A549 (cell line): ENCODE data around the gene ZBTB46. TPM values are rescaled to one million over a fixed set of nuclear protein-coding genes. Genes with fewer than 3 reads are reported as not detected.

ENCODE experiments used
- ATAC-seq, 2 experiments: fragments of 200-7000 bp in 1 of 2; fragments of >200 bp in 1 of 2; cut with Nextera tagmentation in 1 of 2; cut with Tn5 transposase in 1 of 2; 3 replicates each; pipeline versions ENCODE4 v1.8.0 to v1.9.1; 2018 to 2020; ENCODE audit warnings: mild to moderate bottlenecking in 1 of 2, moderate library complexity in 1 of 2
- CTCF ChIA-PET: fragments of 300-600 bp; sonication (Branson Sonifier 250); formaldehyde crosslinking; extraction: SDS; loops from one replicate; lab custom pipeline; 2021; ENCODE audit warnings: antibody characterized with exemption, inconsistent platforms; lab: Yijun Ruan, JAX
- POLR2A ChIA-PET: fragments of 350-600 bp; formaldehyde crosslinking; extraction: SDS; loops from one replicate; lab custom pipeline; 2021; ENCODE audit warnings: antibody characterized with exemption, inconsistent platforms; lab: Yijun Ruan, JAX
- DNase-seq, 2 experiments: peaks; one replicate each; pipeline versions ENCODE4 v3.0.0 to v3.0.0-alpha.2; 2011 to 2016; ENCODE audit warnings: low read depth in 1 of 2, low spot score in 1 of 2
- FAIRE-seq: peaks from 2 replicates; lab custom pipeline; 2011; peaks lifted over from hg19 to GRCh38; lab: Jason Lieb, UNC
- H3K27ac ChIP-seq, 2 experiments: fragments of >200 bp; sonication (Bioruptor Twin); formaldehyde crosslinking; 3 replicates each; pipeline ENCODE4 v1.5.1; 2016 to 2017
- H3K4me1 ChIP-seq: fragments of >200 bp; sonication (Bioruptor Twin); formaldehyde crosslinking; 3 replicates; pipeline ENCODE4 v1.6.1; 2016
- H3K4me2 ChIP-seq: fragments of >200 bp; sonication (Bioruptor Twin); formaldehyde crosslinking; 3 replicates; pipeline ENCODE4 v1.6.1; 2016
- H3K4me3 ChIP-seq: fragments of >200 bp; sonication (Bioruptor Twin); formaldehyde crosslinking; 3 replicates; pipeline ENCODE4 v1.5.1; 2016
- H3K9me3 ChIP-seq: fragments of >200 bp; sonication (Bioruptor Twin); formaldehyde crosslinking; 3 replicates; pipeline ENCODE4 v1.6.1; 2016
- BHLHE40 ChIP-seq: IDR thresholded peaks from 2 replicates; pipeline ENCODE4 v1.6.1; 2012; ENCODE audit warnings: low read depth, low read length, inconsistent platforms
- CHD2 ChIP-seq: fragments of 150-350 bp; IDR thresholded peaks from 2 replicates; pipeline ENCODE4 v1.6.1; 2014; ENCODE audit warnings: low read length; ENCODE audit not compliant: partially characterized antibody
- E2F6 ChIP-seq: IDR thresholded peaks from 2 replicates; pipeline ENCODE4 v1.6.1; 2012; ENCODE audit warnings: low read depth, borderline replicate concordance
- EHMT2 ChIP-seq: fragments of 200-600 bp; sonication (generic); IDR thresholded peaks from 2 replicates; pipeline ENCODE4 v1.6.1; 2016; ENCODE audit warnings: antibody characterized with exemption, low read depth, mild to moderate bottlenecking, moderate library complexity
- FOSB ChIP-seq: fragments of 250-450 bp; sonication (Bioruptor Pico); IDR thresholded peaks from 2 replicates; pipeline ENCODE4 v1.5.0; 2020; ENCODE audit warnings: mild to moderate bottlenecking, moderate library complexity
- HDAC2 ChIP-seq: fragments of 200-600 bp; sonication (generic); IDR thresholded peaks from 2 replicates; pipeline ENCODE4 v1.6.1; 2016
- HMGXB4 ChIP-seq: fragments of 250-450 bp; sonication (Bioruptor Pico); IDR thresholded peaks from 2 replicates; pipeline ENCODE4 v1.5.0; 2021; ENCODE audit warnings: mild to moderate bottlenecking, moderate library complexity, borderline replicate concordance
- HOXA7 ChIP-seq: fragments of 250-450 bp; sonication (Bioruptor Pico); IDR thresholded peaks from 2 replicates; pipeline ENCODE4 v1.5.0; 2020; ENCODE audit warnings: mild to moderate bottlenecking, moderate library complexity
- JUN ChIP-seq, 2 experiments: fragments of >200 bp; sonication (Bioruptor Twin); formaldehyde crosslinking; IDR thresholded peaks; 2 replicates in 1 of 2; 3 replicates in 1 of 2; pipeline ENCODE4 v1.6.1; 2016 to 2017
- NPAS2 ChIP-seq: fragments of 250-450 bp; sonication (Bioruptor Pico); IDR thresholded peaks from 2 replicates; pipeline ENCODE4 v1.8.0; 2022; ENCODE audit warnings: mild to moderate bottlenecking, moderate library complexity, borderline replicate concordance
- NR3C1 ChIP-seq: fragments of >200 bp; sonication (Bioruptor Twin); formaldehyde crosslinking; IDR thresholded peaks from 3 replicates; pipeline ENCODE4 v1.6.1; 2017
- PBX3 ChIP-seq: IDR thresholded peaks from 2 replicates; pipeline ENCODE4 v1.6.1; 2012
- POLR2AphosphoS2 ChIP-seq: conservative IDR thresholded peaks from 2 replicates; pipeline ENCODE4 v1.6.1; 2012; ENCODE audit warnings: low read length, improper control_type of control experiment, inconsistent platforms
- RARB ChIP-seq: fragments of 250-450 bp; sonication (Bioruptor Pico); IDR thresholded peaks from 2 replicates; pipeline ENCODE4 v1.8.0; 2021; ENCODE audit warnings: mild to moderate bottlenecking, moderate library complexity
- RFX5 ChIP-seq: fragments of 450-650 bp; IDR thresholded peaks from 2 replicates; pipeline ENCODE4 v1.7.1; 2014; ENCODE audit warnings: antibody characterized with exemption, mild to moderate bottlenecking, moderate library complexity
- RNF2 ChIP-seq: fragments of 200-600 bp; sonication (generic); IDR thresholded peaks from 2 replicates; pipeline ENCODE4 v1.6.1; 2016; ENCODE audit warnings: low read depth, mild to moderate bottlenecking, antibody characterized with exemption, moderate library complexity, borderline replicate concordance
- ZC3H11A ChIP-seq: fragments of 450-650 bp; IDR thresholded peaks from 2 replicates; pipeline ENCODE4 v1.6.1; 2014; ENCODE audit warnings: antibody characterized with exemption, mild to moderate bottlenecking
- WGBS: methylation state at CpG from one replicate; pipeline ENCODE4 v1.1.6; 2017; ENCODE audit errors: missing lambda C conversion rate; 5-methylcytosine and 5-hydroxymethylcytosine counted together
- polyA plus RNA-seq, 4 experiments: library from polyadenylated mRNA; depleted of rRNA in 3 of 4; stranded (reverse); fragments of >200 nt; fragmentation: RNase III in 1 of 4; extraction: RNeasy Plus Mini Kit Qiagen cat#74134 plus additional on column Dnase treatment in 1 of 4; gene quantifications; 2 replicates in 3 of 4; 3 replicates in 1 of 4; pipeline ENCODE4 v1.2.3, GENCODE V29; 2011 to 2017

The ZBTB46 gene
- polyA plus RNA-seq, 2 of the 4 experiments (the other 2 are of a cell fraction) = 0.17 to 0.43 TPM

GRCh38 chr20:63836458-63837344, 5.6 kb upstream of the ZBTB46 start:
- no peak overlapping the region for H3K4me2 ChIP-seq
- no peaks in the 10 kb centered on the region for H3K9me3 ChIP-seq
- POLR2A ChIA-PET = interaction anchor here (0.7 kb wide), 1 partner anchor 144 kb away, joined by 3 read pairs; the partner anchor contains the start of gene PRPF6
- no peak overlapping the region for H3K4me3 ChIP-seq
- 0 out of 6 replicates have a peak overlapping the region, but pooled peaks of 1 of the 2 experiments have one; percentile 11 for H3K27ac ChIP-seq
- TF ChIP-seq EHMT2 (no peak), RFX5 (no peak), BHLHE40 (no peak), CHD2 (no peak), HOXA7 (no peak), POLR2AphosphoS2 (no peak), PBX3 (no peak), E2F6 (no peak), HMGXB4 (CRISPR knock-in tag) (no peak), HDAC2 (no peak), RARB (CRISPR knock-in tag) (no peak), RNF2 (no peak), NPAS2 (no peak), FOSB (no peak), NR3C1 (no peak), JUN (IDR thresholded peaks at IDR 0.05) (no peak), ZC3H11A (no peak)
- peak; percentile 6 to 22; a peak in 1 of 6 replicates for ATAC-seq
- CTCF ChIA-PET = interaction anchor here (0.7 kb wide), 1 partner anchor 19 kb away, joined by 3 read pairs; no protein-coding TSS in a partner anchor
- 82% methylated on average over 10 of the region's 27 CpGs for whole genome bisulfite sequencing
- peaks cover 17% of the 10 kb centered on the region for H3K4me1 ChIP-seq
- DNase-seq = no peak
- FAIRE-seq = no peak

- TF ChIP-seq PBX3 (peak; percentile 61; the same call in 1 of the 2 replicates), ZC3H11A (no peak)
- H3K4me1 ChIP-seq = peaks cover 20% of the 10 kb centered on the region
- no peak overlapping the region for H3K4me3 ChIP-seq
- H3K27ac ChIP-seq = peak overlapping the region; percentile 56 to 82
- ChIA-PET CTCF (interaction anchor here (0.6 to 0.8 kb wide), 3 partner anchors 11 to 50 kb away, joined by 3 read pairs; no protein-coding TSS in a partner anchor), POLR2A (interaction anchor here (0.6 to 1.5 kb wide), 2 partner anchors 30 to 263 kb away, joined by 5 to 6 read pairs; partner anchors contain the start of gene TPD52L2)
- FAIRE-seq (no peak), DNase-seq (peak; percentile 93 to 96), ATAC-seq (peak; percentile 76 to 95)
- H3K4me2 ChIP-seq = peak overlapping the region; percentile 54
- WGBS = 71% methylated on average over 10 of the region's 21 CpGs
- H3K9me3 ChIP-seq = no peaks in the 10 kb centered on the region
Observed at GRCh38 chr20:63835021-63835858, 4.2 kb upstream of the ZBTB46 start.
